ENCODE measurements around the gene LRRC18. TPM values are rescaled to one million over a fixed set of nuclear protein-coding genes. Genes with fewer than 3 reads are reported as not detected.

LRRC18 gene
- total and polyA plus RNA-seq, 10 of the 15 experiments (the other 5 are each of a cell fraction or from before 2014, with no cell fraction given) = 0.16 to 0.47 (median 0.24) TPM; not detected in 6

DNA sequence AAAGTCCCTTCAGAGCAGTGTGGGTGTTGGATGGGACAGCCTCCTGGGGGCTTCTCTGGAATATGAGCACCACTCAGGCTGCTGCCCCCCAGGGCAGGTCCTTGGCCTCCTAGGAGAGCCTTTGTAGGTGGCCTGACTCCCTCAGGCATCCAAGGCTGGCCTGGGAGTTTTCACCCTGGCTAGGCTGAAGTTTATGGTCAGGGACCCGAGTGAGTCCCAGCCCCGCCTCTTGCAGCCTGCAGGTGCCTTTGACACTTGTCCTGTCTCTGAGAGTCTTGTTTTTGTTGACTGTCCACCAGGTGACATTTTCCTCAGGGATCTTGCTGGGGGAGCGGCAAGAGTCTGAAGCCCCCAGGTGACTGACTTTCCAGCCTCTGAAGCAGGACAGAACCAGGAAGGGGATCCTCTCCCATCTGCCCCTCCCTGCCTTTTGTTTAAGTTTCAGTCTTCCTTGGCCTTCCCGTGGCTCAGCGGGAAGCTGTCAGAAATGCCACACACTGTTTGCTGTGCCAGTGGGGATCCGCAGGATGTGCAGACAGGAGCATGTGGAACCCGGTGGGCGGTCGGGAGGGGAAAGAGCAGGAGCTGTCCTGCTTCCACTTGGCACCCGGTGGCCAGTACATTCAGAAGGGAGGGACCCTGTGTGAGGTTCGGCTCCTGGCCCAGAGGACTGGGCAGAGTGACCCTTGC is 59.5 kb downstream of the LRRC18 start:
- Histone ChIP-seq H4K20me1 (ENCODE audit: control insufficient read depth, insufficient read depth) (no peaks in the 10 kb centered on the region), H3K27ac (ENCODE audit: control insufficient read depth, insufficient read depth) (no peak overlapping the region), H3K9me3 (replicated peaks; ENCODE audit: control insufficient read depth, insufficient read depth, low read length) (no peaks in the 10 kb centered on the region; the same call in 2 of the 3 replicates), H3K79me2 (ENCODE audit: control insufficient read depth, insufficient read depth, low read length) (no peaks in the 10 kb centered on the region), H3K4me2 (ENCODE audit: control insufficient read depth, insufficient read depth) (no peak overlapping the region), H3K36me3 (ENCODE audit: control insufficient read depth in 2 of 2, insufficient read depth in 2 of 2, low read length in 1 of 2) (peaks cover 17 to 19% of the 10 kb centered on the region in 2 experiments; a peak in 3 of 4 replicates), H2AFZ (ENCODE audit: control insufficient read depth, low read depth, low read length) (no peak overlapping the region), H3K4me3 (no peak overlapping the region), H3K27me3 (replicated peaks in 1 of 2; ENCODE audit: control insufficient read depth in 2 of 2, insufficient read depth in 2 of 2, low read length in 1 of 2) (no peaks in the 10 kb centered on the region), H3K9ac (ENCODE audit: control insufficient read depth, insufficient read depth, low read length) (no peak overlapping the region), H3K4me1 (ENCODE audit: control insufficient read depth, insufficient read depth, low read length) (no peaks in the 10 kb centered on the region; the same call in 1 of the 2 replicates)
- in situ Hi-C loops (cut with MboI) (no loop called here), intact Hi-C loops (cut with micrococcal nuclease; ENCODE audit: unreplicated experiment) (no loop called here)
- RAD21 ChIA-PET (ENCODE audit: unreplicated experiment) = no interaction called here
- TF ChIP-seq SRF (IDR thresholded peaks at IDR 0.05; ENCODE audit: low read depth in 2 of 2, low read length in 2 of 2) = no peak
- no peak for TF ChIP-seq ZSCAN29 (IDR thresholded peaks at IDR 0.05)
- no peak for TF ChIP-seq BCL3 (IDR thresholded peaks at IDR 0.05; ENCODE audit: borderline replicate concordance, insufficient read depth, low read depth, low read length, poor library complexity, severe bottlenecking)
- TF ChIP-seq RUNX3 (IDR thresholded peaks at IDR 0.05; ENCODE audit: low read length) = no peak
- TF ChIP-seq NFYB (IDR thresholded peaks at IDR 0.05; ENCODE audit: insufficient read depth, low read depth, low read length) = no peak
- FAIRE-seq = no peak
- DNase-seq (ENCODE audit: low read depth, low spot score) = no peak
- POLR2A ChIA-PET = no interaction called here
- no peak for ATAC-seq
- CTCF ChIA-PET = no interaction called here
- 91% methylated on average over 11 of the region's 11 CpGs for WGBS (ENCODE audit: insufficient coverage, insufficient replicate concordance, low lambda C conversion rate, missing lambda C conversion rate)
- BruUV-seq (replicated peaks) = no TSS peak
- SMC1A ChIA-PET (ENCODE audit: uncharacterized antibody, unreplicated experiment) = no interaction called here

DNA sequence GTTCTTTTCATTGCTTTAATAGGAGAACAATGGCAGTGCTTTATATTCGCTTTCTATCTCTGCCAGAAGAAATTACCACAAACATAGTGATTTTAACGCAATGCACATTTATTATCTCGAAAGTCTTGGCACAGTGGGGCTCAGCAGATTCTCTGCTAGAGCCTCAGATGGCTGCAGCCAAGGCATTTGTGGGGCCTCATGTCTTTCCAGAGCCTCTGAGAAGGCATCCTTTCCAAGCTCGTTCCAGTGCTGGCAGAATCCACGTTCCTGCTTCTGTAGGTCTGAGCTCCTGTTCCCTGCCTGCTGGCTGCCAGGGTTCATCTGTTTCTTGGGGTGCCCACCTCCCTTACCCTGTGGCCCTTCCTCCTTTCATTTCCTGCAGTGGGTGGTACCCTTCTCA is 60.2 kb downstream of the LRRC18 start:
- BruUV-seq (replicated peaks) = no TSS peak
- ATAC-seq = no peak
- POLR2A ChIA-PET = no interaction called here

More for the DNA sequence above, 60.2 kb downstream of the LRRC18 start:
- Histone ChIP-seq H4K20me1 (ENCODE audit: control insufficient read depth, insufficient read depth) (no peaks in the 10 kb centered on the region), H3K4me2 (ENCODE audit: control insufficient read depth, insufficient read depth) (no peak overlapping the region), H2AFZ (ENCODE audit: control insufficient read depth, low read depth, low read length) (no peak overlapping the region), H3K27me3 (replicated peaks in 1 of 2; ENCODE audit: control insufficient read depth in 2 of 2, insufficient read depth in 2 of 2, low read length in 1 of 2) (no peaks in the 10 kb centered on the region), H3K36me3 (ENCODE audit: control insufficient read depth in 2 of 2, insufficient read depth in 2 of 2, low read length in 1 of 2) (peaks cover 17 to 25% of the 10 kb centered on the region in 2 experiments; a peak in 3 of 4 replicates), H3K27ac (ENCODE audit: control insufficient read depth, insufficient read depth) (no peak overlapping the region), H3K9me3 (replicated peaks; ENCODE audit: control insufficient read depth, insufficient read depth, low read length) (no peaks in the 10 kb centered on the region; the same call in 2 of the 3 replicates), H3K79me2 (ENCODE audit: control insufficient read depth, insufficient read depth, low read length) (no peaks in the 10 kb centered on the region), H3K9ac (ENCODE audit: control insufficient read depth, insufficient read depth, low read length) (no peak overlapping the region), H3K4me1 (ENCODE audit: control insufficient read depth, insufficient read depth, low read length) (no peaks in the 10 kb centered on the region; the same call in 1 of the 2 replicates), H3K4me3 (no peak overlapping the region)
- CTCF ChIA-PET = no interaction called here
- TF ChIP-seq PAX5 (IDR thresholded peaks at IDR 0.05; ENCODE audit: borderline replicate concordance, low read depth, low read length) (no peak), NBN (IDR thresholded peaks at IDR 0.05) (no peak), ZNF207 (IDR thresholded peaks at IDR 0.05; ENCODE audit: borderline replicate concordance) (no peak), RAD21 (IDR thresholded peaks at IDR 0.05; ENCODE audit: insufficient read depth, low read depth, low read length) (no peak), NRF1 (conservative IDR thresholded peaks at IDR 0.05; ENCODE audit: low read depth, low read length) (no peak)
- RAD21 ChIA-PET (ENCODE audit: unreplicated experiment) = no interaction called here
- FAIRE-seq (no peak), DNase-seq (ENCODE audit: low read depth, low spot score) (no peak)
- WGBS (ENCODE audit: insufficient coverage, insufficient replicate concordance, low lambda C conversion rate, missing lambda C conversion rate) = 73% methylated on average over 5 of the region's 5 CpGs
- intact Hi-C loops (cut with micrococcal nuclease; ENCODE audit: unreplicated experiment) = no loop called here
- SMC1A ChIA-PET (ENCODE audit: uncharacterized antibody, unreplicated experiment) = no interaction called here
- in situ Hi-C loops (cut with MboI) = no loop called here
